Measurements from ENCODE around the gene SYP. TPM values are rescaled to one million over a fixed set of nuclear protein-coding genes. Genes with fewer than 3 reads are reported as not detected.

Gene SYP
- total and polyA plus RNA-seq, 4 donors: 0.30 to 0.67 (median 0.47) TPM

GRCh38 chrX:49249616-49250015 is 49.6 kb upstream of the SYP start:
- no peak overlapping the region for H3K9ac ChIP-seq (ENCODE audit: low read depth in 1 of 2, low read length in 2 of 2)
- WGBS: 95% methylated on average over 9 of the region's 9 CpGs
- no peak for DNase-seq (ENCODE audit: low spot score)
- H3K4me3 ChIP-seq (ENCODE audit: low read depth in 1 of 3, low read length in 3 of 3): no peak overlapping the region
- peaks cover 0 to 6% (median 2%) of the 10 kb centered on the region in 4 donors for H3K36me3 ChIP-seq (ENCODE audit: control insufficient read depth in 4 of 4, insufficient read depth in 3 of 4, low read depth in 1 of 4, low read length in 3 of 4)
- H3K27me3 ChIP-seq (ENCODE audit: control insufficient read depth in 4 of 4, insufficient read depth in 4 of 4, low read length in 3 of 4): no peaks in the 10 kb centered on the region
- H3K4me1 ChIP-seq (ENCODE audit: control insufficient read depth in 4 of 4, insufficient read depth in 4 of 4, low read length in 3 of 4): no peaks in the 10 kb centered on the region
- TF ChIP-seq RAD21 (IDR thresholded peaks at IDR 0.05) (no peak), EGR1 (IDR thresholded peaks at IDR 0.05; ENCODE audit: low read depth in 2 of 2) (no peak), TAF1 (conservative IDR thresholded peaks at IDR 0.05) (no peak), RXRA (IDR thresholded peaks at IDR 0.05) (no peak), ATF3 (IDR thresholded peaks at IDR 0.05) (no peak), GABPA (IDR thresholded peaks at IDR 0.05 in 1 of 2, conservative IDR thresholded peaks at IDR 0.05 in 1 of 2) (no peak), FOXA2 (IDR thresholded peaks at IDR 0.05) (no peak), JUND (IDR thresholded peaks at IDR 0.05) (no peak), HNF4A (conservative IDR thresholded peaks at IDR 0.05) (no peak), NR2F2 (IDR thresholded peaks at IDR 0.05) (no peak), ZBTB33 (IDR thresholded peaks at IDR 0.05) (no peak), MAX (IDR thresholded peaks at IDR 0.05) (no peak), CTCF (IDR thresholded peaks at IDR 0.05; ENCODE audit: low read depth, low read length, missing input control) (no peak), SP1 (IDR thresholded peaks at IDR 0.05) (no peak), YY1 (IDR thresholded peaks at IDR 0.05) (no peak), REST (IDR thresholded peaks at IDR 0.05) (no peak), HNF4G (IDR thresholded peaks at IDR 0.05) (no peak)
- no peak overlapping the region for H3K27ac ChIP-seq (ENCODE audit: low read depth in 1 of 2, low read length in 2 of 2)
- no peaks in the 10 kb centered on the region for H3K9me3 ChIP-seq (ENCODE audit: control insufficient read depth in 4 of 4, low read length in 3 of 4)

GRCh38 chrX:49249071-49249470 is 49.1 kb upstream of the SYP start:
- DNase-seq (ENCODE audit: low spot score): no peak
- H3K27me3 ChIP-seq (ENCODE audit: control insufficient read depth in 4 of 4, insufficient read depth in 4 of 4, low read length in 3 of 4): no peaks in the 10 kb centered on the region
- no peak overlapping the region for H3K9ac ChIP-seq (ENCODE audit: low read depth in 1 of 2, low read length in 2 of 2)
- no peak overlapping the region for H3K4me3 ChIP-seq (ENCODE audit: low read depth in 1 of 3, low read length in 3 of 3)
- no peaks in the 10 kb centered on the region for H3K9me3 ChIP-seq (ENCODE audit: control insufficient read depth in 4 of 4, low read length in 3 of 4)
- peaks cover 0 to 6% (median 3%) of the 10 kb centered on the region in 4 donors for H3K36me3 ChIP-seq (ENCODE audit: control insufficient read depth in 4 of 4, insufficient read depth in 3 of 4, low read depth in 1 of 4, low read length in 3 of 4)
- H3K4me1 ChIP-seq (ENCODE audit: control insufficient read depth in 4 of 4, insufficient read depth in 4 of 4, low read length in 3 of 4): no peaks in the 10 kb centered on the region
- 96% methylated on average over 6 of the region's 6 CpGs for WGBS
- TF ChIP-seq HNF4G (IDR thresholded peaks at IDR 0.05): no peak
- TF ChIP-seq JUND (IDR thresholded peaks at IDR 0.05): no peak
- TF ChIP-seq HNF4A (conservative IDR thresholded peaks at IDR 0.05): no peak
- TF ChIP-seq CTCF (IDR thresholded peaks at IDR 0.05; ENCODE audit: low read depth, low read length, missing input control): no peak
- TF ChIP-seq MAX (IDR thresholded peaks at IDR 0.05): no peak
- no peak for TF ChIP-seq YY1 (IDR thresholded peaks at IDR 0.05)
- H3K27ac ChIP-seq (ENCODE audit: low read depth in 1 of 2, low read length in 2 of 2): no peak overlapping the region
